ENCODE data around the gene KLHL29.

GRCh38 chr2:23597687-23598086, 212.7 kb downstream of the KLHL29 start:
- TF ChIP-seq POLR2A (IDR thresholded peaks at IDR 0.05; ENCODE audit: low read depth, low read length) (no peak), MAX (IDR thresholded peaks at IDR 0.05; ENCODE audit: insufficient read depth, insufficient read length) (no peak), JUN (IDR thresholded peaks at IDR 0.05; ENCODE audit: borderline replicate concordance, insufficient read depth, insufficient read length, low read depth) (no peak), GATA2 (IDR thresholded peaks at IDR 0.05; ENCODE audit: insufficient read depth, insufficient read length, low read depth, low read length) (no peak), EZH2 (IDR thresholded peaks at IDR 0.05; ENCODE audit: borderline replicate concordance, low read depth, low read length, severe bottlenecking) (no peak), MYC (IDR thresholded peaks at IDR 0.05; ENCODE audit: low read depth, low read length) (no peak), POLR2AphosphoS5 (IDR thresholded peaks at IDR 0.05; ENCODE audit: insufficient read depth, low read depth, low read length) (no peak), FOS (IDR thresholded peaks at IDR 0.05; ENCODE audit: borderline replicate concordance, insufficient read depth, low read length) (no peak)
- TF ChIP-seq, protein P1, sequence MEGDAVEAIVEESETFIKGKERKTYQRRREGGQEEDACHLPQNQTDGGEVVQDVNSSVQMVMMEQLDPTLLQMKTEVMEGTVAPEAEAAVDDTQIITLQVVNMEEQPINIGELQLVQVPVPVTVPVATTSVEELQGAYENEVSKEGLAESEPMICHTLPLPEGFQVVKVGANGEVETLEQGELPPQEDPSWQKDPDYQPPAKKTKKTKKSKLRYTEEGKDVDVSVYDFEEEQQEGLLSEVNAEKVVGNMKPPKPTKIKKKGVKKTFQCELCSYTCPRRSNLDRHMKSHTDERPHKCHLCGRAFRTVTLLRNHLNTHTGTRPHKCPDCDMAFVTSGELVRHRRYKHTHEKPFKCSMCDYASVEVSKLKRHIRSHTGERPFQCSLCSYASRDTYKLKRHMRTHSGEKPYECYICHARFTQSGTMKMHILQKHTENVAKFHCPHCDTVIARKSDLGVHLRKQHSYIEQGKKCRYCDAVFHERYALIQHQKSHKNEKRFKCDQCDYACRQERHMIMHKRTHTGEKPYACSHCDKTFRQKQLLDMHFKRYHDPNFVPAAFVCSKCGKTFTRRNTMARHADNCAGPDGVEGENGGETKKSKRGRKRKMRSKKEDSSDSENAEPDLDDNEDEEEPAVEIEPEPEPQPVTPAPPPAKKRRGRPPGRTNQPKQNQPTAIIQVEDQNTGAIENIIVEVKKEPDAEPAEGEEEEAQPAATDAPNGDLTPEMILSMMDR (IDR thresholded peaks at IDR 0.05; ENCODE audit: extremely low read depth in 1 of 2, insufficient read depth in 1 of 2, low read depth in 1 of 2, low read length in 2 of 2): no peak

Measured in endothelial cell of umbilical vein (primary cell).